H9 (cell line): Measurements from ENCODE around the gene NGB. TPM values are rescaled to one million over a fixed set of nuclear protein-coding genes. Genes with fewer than 3 reads are reported as not detected.

ENCODE experiments used
- DNase-seq: peaks from one replicate; pipeline ENCODE4 v3.0.0-alpha.2; 2017
- H2AFZ ChIP-seq: one replicate; pipeline ENCODE4 v1.6.1; 2013; ENCODE audit warnings: mild to moderate bottlenecking, low read length, control low read depth, moderate library complexity
- H2AK5ac ChIP-seq: 2 replicates; pipeline ENCODE4 v1.6.1; 2013; ENCODE audit warnings: low read length, control low read depth, mixed read lengths; ENCODE audit not compliant: insufficient read length
- H2BK120ac ChIP-seq: one replicate; pipeline ENCODE4 v1.6.1; 2013; ENCODE audit warnings: low read depth, mild to moderate bottlenecking, low read length, control low read depth, inconsistent platforms; ENCODE audit not compliant: poor library complexity, severe bottlenecking
- H2BK12ac ChIP-seq: 2 replicates; pipeline ENCODE4 v1.6.1; 2013; ENCODE audit warnings: low read length, control low read depth, mixed read lengths, low read depth; ENCODE audit not compliant: insufficient read length
- H2BK15ac ChIP-seq: 2 replicates; pipeline ENCODE4 v1.6.1; 2013; ENCODE audit warnings: low read depth, low read length, control low read depth
- H2BK20ac ChIP-seq: one replicate; pipeline ENCODE4 v1.6.1; 2013; ENCODE audit warnings: low read depth, mild to moderate bottlenecking, low read length, control low read depth, inconsistent platforms; ENCODE audit not compliant: poor library complexity, severe bottlenecking
- H2BK5ac ChIP-seq: 2 replicates; pipeline ENCODE4 v1.6.1; 2013; ENCODE audit warnings: low read length, control low read depth, mixed read lengths; ENCODE audit not compliant: insufficient read length
- H3K14ac ChIP-seq: 2 replicates; pipeline ENCODE4 v1.6.1; 2013; ENCODE audit warnings: low read length, control low read depth; ENCODE audit not compliant: insufficient read depth
- H3K18ac ChIP-seq: 2 replicates; pipeline ENCODE4 v1.6.1; 2013; ENCODE audit warnings: low read depth, mild to moderate bottlenecking, mixed read lengths, low read length, control low read depth; ENCODE audit not compliant: insufficient read length
- H3K23ac ChIP-seq: 2 replicates; pipeline ENCODE4 v1.6.1; 2013; ENCODE audit warnings: low read length, control low read depth, mixed read lengths, low read depth; ENCODE audit not compliant: insufficient read length
- H3K23me2 ChIP-seq: 2 replicates; pipeline ENCODE4 v1.6.1; 2013; ENCODE audit warnings: low read depth, mild to moderate bottlenecking, mixed read lengths, low read length, control low read depth; ENCODE audit not compliant: insufficient read length, poor library complexity, severe bottlenecking
- H3K27ac ChIP-seq: 2 replicates; pipeline ENCODE4 v1.5.1; 2013; ENCODE audit warnings: low read length, control low read depth, mixed read lengths, low read depth; ENCODE audit not compliant: insufficient read length
- H3K27me3 ChIP-seq: 2 replicates; pipeline ENCODE4 v1.6.1; 2013; ENCODE audit warnings: low read length, control low read depth, inconsistent platforms; ENCODE audit not compliant: insufficient read depth
- H3K4ac ChIP-seq: 2 replicates; pipeline ENCODE4 v1.6.1; 2013; ENCODE audit warnings: low read depth, mild to moderate bottlenecking, control low read depth, inconsistent platforms, low read length, moderate library complexity
- H3K4me1 ChIP-seq: 2 replicates; pipeline ENCODE4 v1.6.1; 2013; ENCODE audit warnings: low read length, control low read depth, inconsistent platforms; ENCODE audit not compliant: insufficient read depth
- H3K4me2 ChIP-seq: 2 replicates; pipeline ENCODE4 v1.6.1; 2013; ENCODE audit warnings: low read length, control low read depth, mixed read lengths; ENCODE audit not compliant: insufficient read length, insufficient read depth
- H3K56ac ChIP-seq: 2 replicates; pipeline ENCODE4 v1.6.1; 2013; ENCODE audit warnings: low read depth, mild to moderate bottlenecking, mixed read lengths, low read length, control low read depth; ENCODE audit not compliant: insufficient read length
- H3K79me1 ChIP-seq: 2 replicates; pipeline ENCODE4 v1.6.1; 2013; ENCODE audit warnings: low read depth, mild to moderate bottlenecking, moderate library complexity, low read length, control low read depth, inconsistent platforms; ENCODE audit not compliant: insufficient read depth, poor library complexity, severe bottlenecking
- H3K79me2 ChIP-seq: 2 replicates; pipeline ENCODE4 v1.6.1; 2013; ENCODE audit warnings: low read length, control low read depth, inconsistent platforms; ENCODE audit not compliant: insufficient read depth
- H3K9ac ChIP-seq: 2 replicates; pipeline ENCODE4 v1.6.1; 2013; ENCODE audit warnings: low read length, control low read depth, mixed read lengths; ENCODE audit not compliant: insufficient read length; ENCODE audit errors: extremely low read depth
- H3K9me3 ChIP-seq: one replicate; pipeline ENCODE4 v1.6.1; 2013; ENCODE audit warnings: low read depth, low read length, inconsistent platforms; ENCODE audit not compliant: control insufficient read depth
- H3T11ph ChIP-seq: one replicate; pipeline ENCODE4 v1.6.1; 2013; ENCODE audit warnings: mild to moderate bottlenecking, low read length, control low read depth, inconsistent platforms
- H4K20me1 ChIP-seq: one replicate; pipeline ENCODE4 v1.6.1; 2013; ENCODE audit not compliant: control insufficient read depth, insufficient read length, insufficient read depth
- H4K5ac ChIP-seq: 2 replicates; pipeline ENCODE4 v1.6.1; 2013; ENCODE audit warnings: low read depth, mild to moderate bottlenecking, mixed read lengths, low read length, control low read depth; ENCODE audit not compliant: insufficient read length
- H4K8ac ChIP-seq: replicated peaks from 2 replicates; pipeline ENCODE4 v1.6.1; 2013; ENCODE audit warnings: low read length, control low read depth, mixed read lengths, low read depth; ENCODE audit not compliant: insufficient read length
- H4K91ac ChIP-seq: 2 replicates; pipeline ENCODE4 v1.6.1; 2013; ENCODE audit warnings: low read depth, mild to moderate bottlenecking, moderate library complexity, mixed read lengths, low read length, control low read depth; ENCODE audit not compliant: insufficient read length
- H3K27ac Mint-ChIP-seq, 3 experiments: 2 replicates in 2 of 3; 3 replicates in 1 of 3; pipeline ENCODE4 v1.8.0; 2020 to 2021; ENCODE audit warnings: mixed read lengths in 3 of 3, mild to moderate bottlenecking in 1 of 3, moderate library complexity in 1 of 3
- H3K27me3 Mint-ChIP-seq: 2 replicates; pipeline ENCODE4 v1.8.0; 2021; ENCODE audit warnings: low read depth, mild to moderate bottlenecking, moderate library complexity, mixed read lengths
- H3K36me3 Mint-ChIP-seq, 3 experiments: 2 replicates in 2 of 3; 3 replicates in 1 of 3; pipeline ENCODE4 v1.8.0; 2020 to 2021; ENCODE audit warnings: low read depth in 3 of 3, mixed read lengths in 3 of 3; ENCODE audit not compliant: insufficient read depth in 1 of 3
- H3K4me1 Mint-ChIP-seq, 2 experiments: 2 replicates each; pipeline ENCODE4 v1.8.0; 2020; ENCODE audit warnings: mixed read lengths in 2 of 2
- H3K4me3 Mint-ChIP-seq, 2 experiments: 2 replicates in 1 of 2; 3 replicates in 1 of 2; pipeline ENCODE4 v1.8.0; 2020 to 2021; ENCODE audit warnings: mild to moderate bottlenecking in 2 of 2, mixed read lengths in 2 of 2, moderate library complexity in 1 of 2
- H3K9me3 Mint-ChIP-seq, 2 experiments: 2 replicates in 1 of 2; 3 replicates in 1 of 2; pipeline ENCODE4 v1.8.0; 2020; ENCODE audit warnings: mild to moderate bottlenecking in 2 of 2, mixed read lengths in 2 of 2, moderate library complexity in 1 of 2
- WGBS: extraction: QIAGEN DNeasy Blood & Tissue Kit; methylation state at CpG from one replicate; pipeline ENCODE4 v1.1.7; 2013; ENCODE audit warnings: missing lambda C conversion rate, low lambda C conversion rate, mixed read lengths; ENCODE audit not compliant: insufficient read length; ENCODE audit errors: extremely low coverage; 5-methylcytosine and 5-hydroxymethylcytosine counted together
- total RNA-seq: library from RNA; stranded (reverse); gene quantifications from 2 replicates; pipeline ENCODE4 v1.2.1, GENCODE V29; 2021
- TF ChIP-seq, protein P1 (sequence below): fragments of 200-600 bp; sonication (generic); conservative IDR thresholded peaks from 3 replicates; pipeline ENCODE4 v1.8.0; 2021; ENCODE audit warnings: antibody characterized with exemption, mild to moderate bottlenecking

NGB gene
- total RNA-seq, 1 experiment from 2014 or later = 0.26 TPM

DNA sequence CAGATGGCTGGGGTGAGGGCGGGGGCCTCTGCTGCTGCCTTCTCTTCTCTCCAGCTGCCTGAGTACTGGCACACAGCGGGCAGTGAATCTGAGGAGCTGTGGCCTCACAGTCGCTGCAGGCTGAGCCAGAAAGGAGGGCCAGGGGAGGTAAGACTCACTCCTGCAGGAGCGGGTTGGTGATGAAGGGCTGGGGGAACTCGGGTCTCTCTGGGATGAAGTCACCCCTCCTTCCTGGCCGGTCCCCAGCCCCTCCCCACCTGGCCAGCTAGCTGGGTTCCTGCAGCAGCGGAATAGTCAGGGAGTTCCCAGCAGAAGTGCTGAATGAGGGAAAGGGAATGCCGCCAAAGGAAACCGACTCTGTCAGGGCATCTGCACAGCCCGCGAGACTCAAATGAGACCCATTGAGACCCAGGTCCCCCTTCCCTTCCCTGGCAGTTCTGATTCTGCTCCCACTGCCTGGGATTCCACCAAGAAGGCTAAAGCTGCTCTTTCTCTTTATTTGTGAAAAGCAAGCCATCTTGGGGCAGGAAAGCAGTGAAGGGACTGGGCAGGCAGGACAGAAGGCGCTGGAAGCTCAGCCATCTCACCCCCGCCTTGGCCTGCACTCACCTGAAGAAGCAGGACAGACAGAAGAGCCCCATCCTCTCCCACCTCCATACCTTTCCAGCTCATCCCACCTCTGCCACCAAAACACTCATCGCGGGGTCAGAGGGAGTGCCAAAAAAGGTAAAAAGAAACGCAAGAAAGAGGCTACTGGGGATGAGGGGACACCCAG is 5.3 kb downstream of the NGB start:
- no peak overlapping the region for H3K56ac ChIP-seq
- no peak for DNase-seq
- H3K27me3 Mint-ChIP-seq = peaks cover 33% of the 10 kb centered on the region

More for the DNA sequence above, 5.3 kb downstream of the NGB start:
- no peaks in the 10 kb centered on the region; a peak in 2 of 7 replicates for H3K36me3 Mint-ChIP-seq
- H3K9me3 ChIP-seq = no peaks in the 10 kb centered on the region
- no peaks in the 10 kb centered on the region for H3K4me1 ChIP-seq
- H2AK5ac ChIP-seq = no peak overlapping the region
- no peaks in the 10 kb centered on the region for H3K79me1 ChIP-seq
- H4K8ac ChIP-seq = no peak overlapping the region
- no peak overlapping the region for H2AFZ ChIP-seq
- H3T11ph ChIP-seq = no peak overlapping the region
- no peak overlapping the region for H4K91ac ChIP-seq
- no peak overlapping the region for H3K27ac ChIP-seq
- H4K20me1 ChIP-seq = no peaks in the 10 kb centered on the region
- H2BK120ac ChIP-seq = no peak overlapping the region
- H2BK20ac ChIP-seq = no peak overlapping the region
- peaks cover 9% of the 10 kb centered on the region; the same call in 1 of the 2 replicates for H3K27me3 ChIP-seq
- TF ChIP-seq, protein P1, sequence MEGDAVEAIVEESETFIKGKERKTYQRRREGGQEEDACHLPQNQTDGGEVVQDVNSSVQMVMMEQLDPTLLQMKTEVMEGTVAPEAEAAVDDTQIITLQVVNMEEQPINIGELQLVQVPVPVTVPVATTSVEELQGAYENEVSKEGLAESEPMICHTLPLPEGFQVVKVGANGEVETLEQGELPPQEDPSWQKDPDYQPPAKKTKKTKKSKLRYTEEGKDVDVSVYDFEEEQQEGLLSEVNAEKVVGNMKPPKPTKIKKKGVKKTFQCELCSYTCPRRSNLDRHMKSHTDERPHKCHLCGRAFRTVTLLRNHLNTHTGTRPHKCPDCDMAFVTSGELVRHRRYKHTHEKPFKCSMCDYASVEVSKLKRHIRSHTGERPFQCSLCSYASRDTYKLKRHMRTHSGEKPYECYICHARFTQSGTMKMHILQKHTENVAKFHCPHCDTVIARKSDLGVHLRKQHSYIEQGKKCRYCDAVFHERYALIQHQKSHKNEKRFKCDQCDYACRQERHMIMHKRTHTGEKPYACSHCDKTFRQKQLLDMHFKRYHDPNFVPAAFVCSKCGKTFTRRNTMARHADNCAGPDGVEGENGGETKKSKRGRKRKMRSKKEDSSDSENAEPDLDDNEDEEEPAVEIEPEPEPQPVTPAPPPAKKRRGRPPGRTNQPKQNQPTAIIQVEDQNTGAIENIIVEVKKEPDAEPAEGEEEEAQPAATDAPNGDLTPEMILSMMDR = no peak
- H2BK5ac ChIP-seq = no peak overlapping the region
- no peak overlapping the region for H3K14ac ChIP-seq
- H3K27ac Mint-ChIP-seq = no peak overlapping the region
- no peak overlapping the region for H3K23ac ChIP-seq
- peaks cover 10% of the 10 kb centered on the region for H3K23me2 ChIP-seq
- H3K4me2 ChIP-seq = no peak overlapping the region
- H3K79me2 ChIP-seq = no peaks in the 10 kb centered on the region
- no peak overlapping the region for H2BK15ac ChIP-seq
- H2BK12ac ChIP-seq = no peak overlapping the region
- no peak overlapping the region for H3K18ac ChIP-seq
- no CpG with 5 or more reads among the region's 16 CpGs for WGBS
- no peak overlapping the region for H3K9ac ChIP-seq
- H3K4me1 Mint-ChIP-seq = peaks cover 2 to 15% of the 10 kb centered on the region in 2 experiments
- H3K4ac ChIP-seq = no peak overlapping the region
- H4K5ac ChIP-seq = no peak overlapping the region
- no peak overlapping the region for H3K4me3 Mint-ChIP-seq
- H3K9me3 Mint-ChIP-seq = peaks cover 2 to 3% of the 10 kb centered on the region in 2 experiments; a peak in 3 of 5 replicates
